Ovary (tissue), 9 donors: Measurements from ENCODE around the gene DAPL1. TPM values are rescaled to one million over a fixed set of nuclear protein-coding genes. Genes with fewer than 3 reads are reported as not detected.

Experiments
- DNase-seq, 5 donors: peaks; one replicate each; pipeline ENCODE4 v3.0.0-alpha.2; 2019 to 2020
- H3K27ac ChIP-seq, 2 donors: fragments of 200-600 bp; one replicate each; pipeline versions ENCODE4 v1.5.1 to v1.8.0; 2019 to 2022
- H3K27me3 ChIP-seq: fragments of 200-600 bp; one replicate; pipeline ENCODE4 v1.8.0; 2022
- H3K36me3 ChIP-seq: fragments of 200-600 bp; sonication (generic); one replicate; pipeline ENCODE4 v1.5.1; 2019
- H3K4me1 ChIP-seq: one replicate; pipeline ENCODE4 v1.8.1; 2013; ENCODE audit warnings: mild to moderate bottlenecking, moderate library complexity; ENCODE audit not compliant: insufficient read depth
- H3K4me3 ChIP-seq: fragments of 200-600 bp; sonication (generic); one replicate; pipeline ENCODE4 v1.5.1; 2017
- H3K9me3 ChIP-seq, 2 donors: fragments of 200-600 bp in 1 of 2; sonication (generic) in 1 of 2; one replicate each; pipeline versions ENCODE4 v1.5.1 to v1.8.1; 2013 to 2019; ENCODE audit warnings: mild to moderate bottlenecking in 1 of 2, moderate library complexity in 1 of 2
- CTCF ChIP-seq, 3 donors: fragments of 450-650 bp in 2 of 3; fragments of 200-600 bp in 1 of 3; IDR thresholded peaks; one replicate each; pipeline versions ENCODE4 v1.5.1 to v1.8.0; 2016 to 2022; ENCODE audit warnings: antibody characterized with exemption in 3 of 3, mild to moderate bottlenecking in 1 of 3
- EP300 ChIP-seq: sonication (generic); formaldehyde crosslinking; IDR thresholded peaks from one replicate; pipeline ENCODE4 v1.6.1; 2017; ENCODE audit warnings: antibody characterized with exemption
- POLR2A ChIP-seq: fragments of 450-650 bp; IDR thresholded peaks from one replicate; pipeline ENCODE4 v1.6.1; 2017; ENCODE audit warnings: antibody characterized with exemption, mild to moderate bottlenecking, moderate library complexity
- WGBS, 3 donors: extraction: QIAGEN DNeasy Blood & Tissue Kit in 1 of 3; methylation state at CpG; one replicate each; pipeline versions ENCODE4 v1.1.5 to v1.1.7; 2013 to 2017; 5-methylcytosine and 5-hydroxymethylcytosine counted together
- intact Hi-C, 4 donors: fragments of 100-400 bp; cut with DNase I; formaldehyde crosslinking; loops; one replicate each; pipeline versions ENCODE4 v1.11.0 to v1.15.1; 2022 to 2023
- polyA plus RNA-seq, 2 donors: library from polyadenylated mRNA; stranded (reverse); fragments of 200-250 nt in 1 of 2; fragments of 350-450 nt in 1 of 2; fragmentation: Illumina TruSeq in 1 of 2; extraction: RNeasy Lipid Tissue Mini Kit (QIAGEN cat#74804) in 1 of 2; gene quantifications; one replicate each; pipeline ENCODE4 v1.2.3, GENCODE V29; 2013 to 2014
- total RNA-seq, 7 donors: library from RNA; depleted of rRNA in 2 of 7; stranded (reverse); fragments of >200 nt in 2 of 7; fragmentation: NEBNext Ultra II Directional in 3 of 7; extraction: Animal tissue kit (Norgen Biotek cat#: 25700) in 3 of 7; gene quantifications; one replicate each; pipeline versions ENCODE4 v1.1.0 to v1.2.4, GENCODE V29; 2016 to 2023
- donor health status: DM: no; HTN: no; CAD: no; lungs with moderate emphysema.
- donor health status: DM: no; HTN: no; CAD: no.
- donor health status: Bipolar disorder and iron deficiency.
- donor health status: DM: yes; HTN: yes; CAD: no.
- donor health status: DM: no; HTN: no; CAD: no.
- donor health status: DM: yes; HTN: yes; CAD: no.

DAPL1 gene
- total and polyA plus RNA-seq, 9 donors = 1.2 to 64.2 (median 3.7) TPM; not detected in 2

- TF ChIP-seq POLR2A (no peak), EP300 (no peak), CTCF (IDR thresholded peaks at IDR 0.05) (no peak)
- H3K4me1 ChIP-seq = peaks cover 3% of the 10 kb centered on the region
- intact Hi-C loops = no loop called here
These were observed 22.0 kb upstream of the DAPL1 start for GRCh38 chr2:158773121-158773520.

GRCh38 chr2:158774681-158775080, 20.4 kb upstream of the DAPL1 start:
- no peak for TF ChIP-seq CTCF (IDR thresholded peaks at IDR 0.05)
- no peak for TF ChIP-seq POLR2A
- no peak for TF ChIP-seq EP300
- DNase-seq = no peak
- no peak overlapping the region for H3K4me3 ChIP-seq
- WGBS, 3 donors = 6 to 19% (median 10%) methylated on average over 1 of the region's 1 CpG
- peaks cover 3% of the 10 kb centered on the region for H3K4me1 ChIP-seq
- intact Hi-C loops = no loop called here
- no peaks in the 10 kb centered on the region for H3K27me3 ChIP-seq
- H3K27ac ChIP-seq = no peak overlapping the region
- H3K9me3 ChIP-seq = no peaks in the 10 kb centered on the region
- no peaks in the 10 kb centered on the region for H3K36me3 ChIP-seq

More at GRCh38 chr2:158773121-158773520, 22.0 kb upstream of the DAPL1 start:
- Histone ChIP-seq H3K9me3 (no peaks in the 10 kb centered on the region), H3K36me3 (no peaks in the 10 kb centered on the region), H3K27me3 (no peaks in the 10 kb centered on the region), H3K27ac (no peak overlapping the region), H3K4me3 (no peak overlapping the region)
- DNase-seq = no peak
- WGBS, 3 donors = 23 to 48% (median 45%) methylated on average over 1 of the region's 1 CpG

- TF ChIP-seq EP300 = no peak
- no peak for TF ChIP-seq POLR2A
- TF ChIP-seq CTCF (IDR thresholded peaks at IDR 0.05) = no peak
- H3K4me1 ChIP-seq = peaks cover 3% of the 10 kb centered on the region
- H3K4me3 ChIP-seq = no peak overlapping the region
- 90 to 95% (median 92%) methylated on average over 3 of the region's 3 CpGs for WGBS, 3 donors
- no peaks in the 10 kb centered on the region for H3K36me3 ChIP-seq
- no peaks in the 10 kb centered on the region for H3K27me3 ChIP-seq
- no peaks in the 10 kb centered on the region for H3K9me3 ChIP-seq
- DNase-seq = no peak
- intact Hi-C loops = no loop called here
- no peak overlapping the region for H3K27ac ChIP-seq
These were observed 19.7 kb upstream of the DAPL1 start for GRCh38 chr2:158775273-158776027.

- intact Hi-C loops = no loop called here
- H3K36me3 ChIP-seq = no peaks in the 10 kb centered on the region
These were observed 18.9 kb upstream of the DAPL1 start for GRCh38 chr2:158776231-158776630.

More at GRCh38 chr2:158776231-158776630, 18.9 kb upstream of the DAPL1 start:
- DNase-seq = no peak
- Histone ChIP-seq H3K27ac (no peak overlapping the region), H3K27me3 (no peaks in the 10 kb centered on the region), H3K9me3 (no peaks in the 10 kb centered on the region), H3K4me3 (no peak overlapping the region), H3K4me1 (peaks cover 3% of the 10 kb centered on the region)
- 89 to 95% (median 95%) methylated on average over 2 of the region's 2 CpGs for WGBS, 3 donors
- no peak for TF ChIP-seq POLR2A
- TF ChIP-seq CTCF (IDR thresholded peaks at IDR 0.05) = no peak
- TF ChIP-seq EP300 = no peak
